Liver (tissue), 9 donors: Measurements from ENCODE around the gene BSX. TPM values are rescaled to one million over a fixed set of nuclear protein-coding genes. Genes with fewer than 3 reads are reported as not detected.

Experiments used
- DNase-seq: peaks from one replicate; pipeline ENCODE4 v3.0.0-alpha.2; 2017; ENCODE audit warnings: low spot score
- H3K27ac ChIP-seq, 2 donors: one replicate each; pipeline ENCODE4 v1.7.0; 2013; ENCODE audit warnings: inconsistent platforms in 2 of 2, low read length in 2 of 2, control low read depth in 1 of 2, low read depth in 1 of 2, mild to moderate bottlenecking in 1 of 2
- H3K27me3 ChIP-seq, 4 donors: one replicate each; pipeline versions ENCODE4 v1.6.1 to v1.7.0; 2013; ENCODE audit warnings: low read length in 3 of 4, inconsistent platforms in 1 of 4, mild to moderate bottlenecking in 1 of 4, moderate library complexity in 1 of 4; ENCODE audit not compliant: control insufficient read depth in 4 of 4, insufficient read depth in 4 of 4
- H3K36me3 ChIP-seq, 4 donors: one replicate each; pipeline versions ENCODE4 v1.6.1 to v1.7.0; 2013; ENCODE audit warnings: low read length in 3 of 4, mild to moderate bottlenecking in 3 of 4, low read depth in 1 of 4, moderate library complexity in 1 of 4; ENCODE audit not compliant: control insufficient read depth in 4 of 4, insufficient read depth in 3 of 4
- H3K4me1 ChIP-seq, 4 donors: one replicate each; pipeline versions ENCODE4 v1.6.1 to v1.7.0; 2013; ENCODE audit warnings: low read length in 3 of 4, mild to moderate bottlenecking in 3 of 4, moderate library complexity in 1 of 4; ENCODE audit not compliant: control insufficient read depth in 4 of 4, insufficient read depth in 4 of 4
- H3K4me3 ChIP-seq, 3 donors: one replicate each; pipeline versions ENCODE4 v1.6.1 to v1.7.0; 2013; ENCODE audit warnings: low read length in 3 of 3, control low read depth in 1 of 3, low read depth in 1 of 3, mild to moderate bottlenecking in 1 of 3
- H3K9ac ChIP-seq, 2 donors: one replicate each; pipeline ENCODE4 v1.7.0; 2013; ENCODE audit warnings: low read length in 2 of 2, mild to moderate bottlenecking in 2 of 2, moderate library complexity in 2 of 2, control low read depth in 1 of 2, low read depth in 1 of 2
- H3K9me3 ChIP-seq, 4 donors: one replicate each; pipeline versions ENCODE4 v1.6.1 to v1.7.0; 2013; ENCODE audit warnings: low read length in 3 of 4; ENCODE audit not compliant: control insufficient read depth in 4 of 4
- CTCF ChIP-seq: fragments of 150-350 bp; IDR thresholded peaks from 2 replicates; pipeline ENCODE4 v1.5.1; 2017; ENCODE audit warnings: improper control_type of control experiment, low read depth, low read length; ENCODE audit not compliant: missing input control
- EGR1 ChIP-seq, 2 donors: IDR thresholded peaks; 2 replicates each; pipeline ENCODE4 v1.6.1; 2016 to 2018; ENCODE audit warnings: antibody characterized with exemption in 2 of 2, low read depth in 2 of 2
- FOXA1 ChIP-seq: IDR thresholded peaks from 2 replicates; pipeline ENCODE4 v1.6.1; 2016; ENCODE audit warnings: antibody characterized with exemption
- FOXA2 ChIP-seq: IDR thresholded peaks from 2 replicates; pipeline ENCODE4 v1.6.1; 2016; ENCODE audit warnings: antibody characterized with exemption
- GABPA ChIP-seq, 2 donors: IDR thresholded peaks in 1 of 2; conservative IDR thresholded peaks in 1 of 2; 2 replicates each; pipeline ENCODE4 v1.6.1; 2016; ENCODE audit warnings: antibody characterized with exemption in 2 of 2, mild to moderate bottlenecking in 1 of 2, moderate library complexity in 1 of 2
- HNF4A ChIP-seq, 2 donors: conservative IDR thresholded peaks; 2 replicates each; pipeline ENCODE4 v1.6.1; 2016; ENCODE audit warnings: antibody characterized with exemption in 2 of 2, mild to moderate bottlenecking in 2 of 2
- HNF4G ChIP-seq: IDR thresholded peaks from 2 replicates; pipeline ENCODE4 v1.6.1; 2016; ENCODE audit warnings: antibody characterized with exemption
- JUND ChIP-seq, 2 donors: IDR thresholded peaks; 2 replicates each; pipeline ENCODE4 v1.6.1; 2016; ENCODE audit warnings: antibody characterized with exemption in 2 of 2
- NR2F2 ChIP-seq: IDR thresholded peaks from 2 replicates; pipeline ENCODE4 v1.6.1; 2016; ENCODE audit warnings: antibody characterized with exemption
- RAD21 ChIP-seq, 2 donors: IDR thresholded peaks; 2 replicates each; pipeline ENCODE4 v1.6.1; 2016; ENCODE audit warnings: antibody characterized with exemption in 2 of 2, mild to moderate bottlenecking in 2 of 2
- REST ChIP-seq: IDR thresholded peaks from 2 replicates; pipeline ENCODE4 v1.6.1; 2016; ENCODE audit warnings: antibody characterized with exemption, mild to moderate bottlenecking
- RXRA ChIP-seq, 2 donors: IDR thresholded peaks; 2 replicates each; pipeline ENCODE4 v1.6.1; 2017 to 2018; ENCODE audit warnings: antibody characterized with exemption in 2 of 2, mild to moderate bottlenecking in 1 of 2
- SP1 ChIP-seq: IDR thresholded peaks from 2 replicates; pipeline ENCODE4 v1.6.1; 2018; ENCODE audit warnings: antibody characterized with exemption, mild to moderate bottlenecking
- TAF1 ChIP-seq: conservative IDR thresholded peaks from 2 replicates; pipeline ENCODE4 v1.6.1; 2016; ENCODE audit warnings: antibody characterized with exemption, mild to moderate bottlenecking
- YY1 ChIP-seq: IDR thresholded peaks from 2 replicates; pipeline ENCODE4 v1.6.1; 2016; ENCODE audit warnings: antibody characterized with exemption, mild to moderate bottlenecking
- ZBTB33 ChIP-seq: IDR thresholded peaks from 2 replicates; pipeline ENCODE4 v1.6.1; 2016; ENCODE audit warnings: antibody characterized with exemption
- WGBS: extraction: QIAGEN DNeasy Blood & Tissue Kit; methylation state at CpG from one replicate; pipeline ENCODE4 v1.1.7; 2013; 5-methylcytosine and 5-hydroxymethylcytosine counted together
- polyA plus RNA-seq, 2 donors: library from polyadenylated mRNA; stranded (reverse) in 1 of 2; unstranded in 1 of 2; fragments of 200-250 nt in 1 of 2; fragments of >200 nt in 1 of 2; fragmentation: Nextera tagmentation in 1 of 2; extraction: Ambion mirVana in 1 of 2; gene quantifications; one replicate each; pipeline versions ENCODE4 v1.2.1 to v1.2.3, GENCODE V29; 2013 to 2015
- total RNA-seq, 2 donors: library from RNA; depleted of rRNA; stranded (reverse); fragments of >200 nt; gene quantifications; one replicate each; pipeline ENCODE4 v1.2.3, GENCODE V29; 2014
- TF ChIP-seq, protein P1 (sequence below): IDR thresholded peaks from 2 replicates; pipeline ENCODE4 v1.6.1; 2016; ENCODE audit warnings: antibody characterized with exemption
- TF ChIP-seq, protein P2 (sequence below): IDR thresholded peaks from 2 replicates; pipeline ENCODE4 v1.6.1; 2016; ENCODE audit warnings: antibody characterized with exemption
- donor health status: healthy.
- donor health status: healthy.
- donor health status: healthy.
- donor health status: healthy.
- donor health status: healthy.

The BSX gene
- total and polyA plus RNA-seq, 4 donors: not detected

DNA sequence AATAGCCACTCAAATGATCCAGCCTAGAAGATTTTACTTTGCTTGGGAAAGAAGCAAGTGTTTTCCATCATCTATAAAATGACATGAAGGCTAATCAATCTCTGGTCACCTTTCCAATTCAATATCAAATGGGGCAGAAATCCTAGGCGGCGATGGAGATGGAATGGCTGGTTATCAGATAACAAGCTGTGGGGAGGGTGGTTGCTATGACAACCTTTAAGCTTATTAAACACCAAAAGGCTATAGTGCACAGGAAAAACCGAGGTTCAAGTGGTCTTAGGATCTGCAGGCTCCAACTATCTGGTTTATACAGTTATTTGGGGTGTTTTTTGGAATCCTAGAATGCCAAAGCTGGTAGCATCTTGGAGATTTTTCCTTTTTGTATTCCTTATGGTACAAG, 13.9 kb upstream of the BSX start:
- Histone ChIP-seq H3K27ac (no peak overlapping the region), H3K4me3 (no peak overlapping the region), H3K27me3 (peaks cover 0 to 2% (median 1%) of the 10 kb centered on the region in 4 donors), H3K9me3 (no peaks in the 10 kb centered on the region), H3K36me3 (no peaks in the 10 kb centered on the region), H3K4me1 (no peaks in the 10 kb centered on the region), H3K9ac (no peak overlapping the region)
- 22% methylated on average over 3 of the region's 3 CpGs for WGBS
- DNase-seq: no peak
- TF ChIP-seq, protein P1, sequence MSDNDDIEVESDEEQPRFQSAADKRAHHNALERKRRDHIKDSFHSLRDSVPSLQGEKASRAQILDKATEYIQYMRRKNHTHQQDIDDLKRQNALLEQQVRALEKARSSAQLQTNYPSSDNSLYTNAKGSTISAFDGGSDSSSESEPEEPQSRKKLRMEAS: no peak
- TF ChIP-seq YY1 (no peak), EGR1 (IDR thresholded peaks at IDR 0.05; ENCODE audit: low read depth in 2 of 2) (no peak), FOXA1 (no peak), FOXA2 (no peak), RAD21 (IDR thresholded peaks at IDR 0.05) (no peak), RXRA (IDR thresholded peaks at IDR 0.05) (no peak), GABPA (IDR thresholded peaks at IDR 0.05 in 1 of 2, conservative IDR thresholded peaks at IDR 0.05 in 1 of 2) (no peak), SP1 (no peak), HNF4A (conservative IDR thresholded peaks at IDR 0.05) (no peak), REST (no peak), HNF4G (no peak), ZBTB33 (no peak), CTCF (no peak), NR2F2 (no peak), TAF1 (no peak), JUND (IDR thresholded peaks at IDR 0.05) (no peak)
- TF ChIP-seq, protein P2, sequence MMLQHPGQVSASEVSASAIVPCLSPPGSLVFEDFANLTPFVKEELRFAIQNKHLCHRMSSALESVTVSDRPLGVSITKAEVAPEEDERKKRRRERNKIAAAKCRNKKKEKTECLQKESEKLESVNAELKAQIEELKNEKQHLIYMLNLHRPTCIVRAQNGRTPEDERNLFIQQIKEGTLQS: no peak
